Mesothelial cell of epicardium (in vitro differentiated cells): Measurements from ENCODE around the gene SMIM38. TPM values are rescaled to one million over a fixed set of nuclear protein-coding genes. Genes with fewer than 3 reads are reported as not detected.

Experiments
- DNase-seq, 2 experiments: peaks; one replicate each; pipeline ENCODE4 v3.0.0; 2021; ENCODE audit warnings: low spot score in 2 of 2; ENCODE audit not compliant: unreplicated experiment in 2 of 2
- H3K27ac Mint-ChIP-seq: 2 replicates; pipeline ENCODE4 v1.8.0; 2021; ENCODE audit warnings: mixed read lengths
- H3K27me3 Mint-ChIP-seq: 2 replicates; pipeline ENCODE4 v1.8.0; 2021; ENCODE audit warnings: low read depth, mixed read lengths
- H3K36me3 Mint-ChIP-seq: 2 replicates; pipeline ENCODE4 v1.8.0; 2021; ENCODE audit warnings: mixed read lengths
- H3K4me1 Mint-ChIP-seq: 2 replicates; pipeline ENCODE4 v1.8.0; 2021; ENCODE audit warnings: mixed read lengths
- H3K4me3 Mint-ChIP-seq: 2 replicates; pipeline ENCODE4 v1.8.0; 2021; ENCODE audit warnings: mild to moderate bottlenecking, moderate library complexity, mixed read lengths
- H3K9me3 Mint-ChIP-seq: 2 replicates; pipeline ENCODE4 v1.8.0; 2021; ENCODE audit warnings: mixed read lengths
- total RNA-seq: library from RNA; stranded (reverse); gene quantifications from 3 replicates; pipeline ENCODE4 v1.2.1, GENCODE V29; 2021
- TF ChIP-seq, protein P1 (sequence below): fragments of 200-600 bp; sonication (generic); IDR thresholded peaks from one replicate; pipeline ENCODE4 v1.5.0; 2021; ENCODE audit warnings: antibody characterized with exemption; ENCODE audit not compliant: unreplicated experiment

SMIM38 gene
- total RNA-seq, 1 donor from 2014 or later, result 2.5 TPM

- Mint-ChIP-seq H3K4me1 (peaks cover 7% of the 10 kb centered on the region), H3K27ac (no peak overlapping the region), H3K27me3 (no peaks in the 10 kb centered on the region), H3K9me3 (peaks cover 21% of the 10 kb centered on the region), H3K4me3 (no peak overlapping the region), H3K36me3 (peaks cover 10% of the 10 kb centered on the region)
- DNase-seq, result no peak
- TF ChIP-seq, protein P1, sequence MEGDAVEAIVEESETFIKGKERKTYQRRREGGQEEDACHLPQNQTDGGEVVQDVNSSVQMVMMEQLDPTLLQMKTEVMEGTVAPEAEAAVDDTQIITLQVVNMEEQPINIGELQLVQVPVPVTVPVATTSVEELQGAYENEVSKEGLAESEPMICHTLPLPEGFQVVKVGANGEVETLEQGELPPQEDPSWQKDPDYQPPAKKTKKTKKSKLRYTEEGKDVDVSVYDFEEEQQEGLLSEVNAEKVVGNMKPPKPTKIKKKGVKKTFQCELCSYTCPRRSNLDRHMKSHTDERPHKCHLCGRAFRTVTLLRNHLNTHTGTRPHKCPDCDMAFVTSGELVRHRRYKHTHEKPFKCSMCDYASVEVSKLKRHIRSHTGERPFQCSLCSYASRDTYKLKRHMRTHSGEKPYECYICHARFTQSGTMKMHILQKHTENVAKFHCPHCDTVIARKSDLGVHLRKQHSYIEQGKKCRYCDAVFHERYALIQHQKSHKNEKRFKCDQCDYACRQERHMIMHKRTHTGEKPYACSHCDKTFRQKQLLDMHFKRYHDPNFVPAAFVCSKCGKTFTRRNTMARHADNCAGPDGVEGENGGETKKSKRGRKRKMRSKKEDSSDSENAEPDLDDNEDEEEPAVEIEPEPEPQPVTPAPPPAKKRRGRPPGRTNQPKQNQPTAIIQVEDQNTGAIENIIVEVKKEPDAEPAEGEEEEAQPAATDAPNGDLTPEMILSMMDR, result no peak
These were observed 26.7 kb upstream of the SMIM38 start for GRCh38 chr11:69129053-69129452.

DNA sequence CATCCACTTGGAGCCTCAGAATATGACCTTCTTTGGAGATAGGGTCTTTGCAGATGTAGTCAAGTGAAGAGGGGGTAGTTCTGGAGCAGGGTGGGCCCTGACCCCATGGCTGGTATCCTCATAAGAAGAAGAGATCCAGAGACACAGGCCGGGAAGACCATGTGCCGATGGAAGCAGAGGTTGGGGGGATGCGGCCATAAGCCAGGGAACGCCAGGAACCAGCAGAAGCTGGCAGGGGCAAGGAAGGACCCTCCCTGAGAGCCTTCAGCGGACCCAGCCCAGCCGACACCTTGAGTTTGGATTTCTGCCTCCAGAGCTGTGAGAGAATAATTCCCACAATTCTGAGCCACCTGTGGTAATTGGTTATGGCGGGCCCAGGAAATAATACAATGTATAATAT is 26.1 kb upstream of the SMIM38 start:
- H3K9me3 Mint-ChIP-seq, result peaks cover 22% of the 10 kb centered on the region
- H3K27me3 Mint-ChIP-seq, result no peaks in the 10 kb centered on the region
- H3K4me1 Mint-ChIP-seq, result peaks cover 3% of the 10 kb centered on the region
- H3K27ac Mint-ChIP-seq, result no peak overlapping the region
- peaks cover 10% of the 10 kb centered on the region for H3K36me3 Mint-ChIP-seq
- TF ChIP-seq, protein P1, result no peak
- H3K4me3 Mint-ChIP-seq, result no peak overlapping the region
- no peak for DNase-seq

DNA sequence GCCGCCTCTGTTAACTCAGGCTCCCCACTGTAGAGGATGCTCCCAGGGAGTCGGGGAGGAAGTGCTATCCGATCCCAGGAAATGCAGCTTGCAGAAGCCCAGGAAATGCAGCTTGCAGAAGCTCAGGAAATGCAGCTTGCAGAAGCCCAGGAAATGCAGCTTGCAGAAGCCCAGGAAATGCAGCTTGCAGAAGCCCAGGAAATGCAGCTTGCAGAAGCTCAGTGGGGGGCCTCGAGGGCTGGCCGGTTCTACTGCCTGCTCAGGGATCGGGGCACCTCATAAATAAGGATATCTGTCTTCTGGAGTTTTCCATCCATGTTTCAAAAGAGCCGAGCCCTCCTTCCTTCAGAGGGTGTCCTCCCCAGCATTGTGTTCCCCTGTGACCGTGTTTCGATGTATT is 25.1 kb upstream of the SMIM38 start:
- peaks cover 22% of the 10 kb centered on the region for H3K9me3 Mint-ChIP-seq
- peaks cover 10% of the 10 kb centered on the region for H3K36me3 Mint-ChIP-seq
- H3K27me3 Mint-ChIP-seq, result no peaks in the 10 kb centered on the region
- TF ChIP-seq, protein P1, result no peak
- DNase-seq, result no peak
- H3K4me1 Mint-ChIP-seq, result peaks cover 3% of the 10 kb centered on the region
- no peak overlapping the region for H3K27ac Mint-ChIP-seq
- no peak overlapping the region for H3K4me3 Mint-ChIP-seq

DNA sequence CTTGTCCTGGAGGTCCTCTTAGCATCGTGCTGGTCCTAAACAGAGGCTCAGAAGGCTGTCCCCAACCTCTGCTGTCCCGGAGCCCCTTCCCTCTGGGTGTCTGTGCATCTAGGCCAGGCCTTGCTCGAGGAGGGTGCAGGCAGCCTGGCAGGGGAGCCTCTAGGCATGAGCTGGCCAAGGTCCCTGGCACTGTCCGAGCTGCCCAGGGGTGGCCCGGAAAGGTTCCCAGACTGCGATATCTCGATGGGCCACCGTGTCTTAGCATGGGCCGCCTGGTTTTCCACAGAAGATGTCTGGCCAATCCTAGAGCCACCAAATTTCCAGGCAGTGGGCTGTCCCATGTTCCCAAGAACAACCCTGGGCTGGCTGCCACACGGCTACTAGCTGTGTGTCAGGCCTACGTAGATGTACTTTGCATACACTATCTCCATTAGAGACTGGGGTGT is 24.6 kb upstream of the SMIM38 start:
- Mint-ChIP-seq H3K27me3 (no peaks in the 10 kb centered on the region), H3K27ac (no peak overlapping the region), H3K36me3 (peaks cover 11% of the 10 kb centered on the region), H3K4me1 (peaks cover 3% of the 10 kb centered on the region), H3K4me3 (no peak overlapping the region), H3K9me3 (peaks cover 22% of the 10 kb centered on the region)
- TF ChIP-seq, protein P1, result no peak
- peak in 1 of 2 experiments; percentile 12 for DNase-seq

DNA sequence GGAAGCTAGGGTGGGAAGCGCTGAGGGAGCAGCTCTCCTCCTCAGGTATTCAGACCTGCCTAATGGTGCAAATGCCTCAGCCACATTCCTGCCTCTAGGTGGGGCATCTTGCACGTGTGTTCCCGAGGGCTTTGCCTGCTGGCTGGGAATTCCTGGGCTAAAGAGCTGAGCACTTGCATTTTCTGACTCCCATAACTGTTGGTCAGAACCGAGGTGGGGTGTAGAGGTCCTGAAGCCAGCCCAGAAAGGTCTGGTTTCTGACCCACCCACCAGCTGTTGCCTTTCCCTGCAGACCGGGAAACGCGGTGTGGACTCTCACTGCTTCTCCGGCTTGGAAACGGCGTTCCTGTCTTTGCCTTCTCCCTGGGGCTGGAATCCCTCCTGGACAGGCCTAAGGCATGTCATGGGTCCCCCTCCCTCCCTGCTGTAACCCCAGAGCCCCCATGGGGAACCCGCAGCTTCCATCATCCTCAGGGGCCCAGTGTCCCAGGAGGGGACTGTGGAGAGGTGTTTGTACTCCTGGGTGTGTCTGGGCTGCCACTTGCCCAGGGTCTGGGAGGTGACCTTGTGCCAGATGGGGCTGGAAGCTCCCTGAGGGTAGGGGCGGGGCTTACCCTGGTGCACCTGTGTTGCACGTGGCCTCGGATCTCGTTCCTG is 24.0 kb upstream of the SMIM38 start:
- Mint-ChIP-seq H3K27ac (no peak overlapping the region), H3K36me3 (peaks cover 14% of the 10 kb centered on the region), H3K27me3 (no peaks in the 10 kb centered on the region), H3K9me3 (peaks cover 22% of the 10 kb centered on the region), H3K4me3 (no peak overlapping the region), H3K4me1 (peaks cover 3% of the 10 kb centered on the region)
- TF ChIP-seq, protein P1, result peak; percentile 96
- peak; percentile 70 to 87 for DNase-seq
